ENCODE measurements around the gene EXOC3L1.
A peak's percentile ranks its signal among the peaks of the same experiment; 100 is the strongest.

Gene EXOC3L1

DNA sequence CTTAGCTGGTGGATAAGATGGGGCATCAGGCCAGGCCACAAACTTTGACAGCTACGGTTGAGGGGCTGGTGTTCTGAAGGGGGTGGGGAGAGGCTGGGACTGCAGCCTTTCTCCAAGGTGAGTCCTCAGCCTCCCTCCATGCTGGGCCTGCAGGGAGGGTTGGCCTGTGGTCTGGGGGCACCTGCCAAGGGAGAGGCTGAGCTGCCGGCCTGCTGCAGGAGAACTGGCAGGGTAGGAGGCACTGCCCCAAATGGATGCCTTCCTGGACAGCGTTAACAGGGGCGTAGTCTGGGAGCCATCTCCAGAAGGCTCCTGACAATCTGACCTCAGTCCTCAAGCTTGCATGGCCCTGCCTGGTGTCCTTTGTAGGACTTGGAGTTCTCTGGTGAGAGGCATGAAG is 14.1 kb upstream of the EXOC3L1 start:
- H3K4me1 ChIP-seq (ENCODE audit: control insufficient read depth in 2 of 2, insufficient read depth in 2 of 2, low read length in 2 of 2): peaks cover 0 to 4% of the 10 kb centered on the region in 2 donors
- H3K9me3 ChIP-seq (ENCODE audit: control insufficient read depth in 2 of 2, low read length in 2 of 2): no peaks in the 10 kb centered on the region
- no peak overlapping the region for H3K27ac ChIP-seq (ENCODE audit: low read depth in 2 of 2, low read length in 2 of 2)
- no peaks in the 10 kb centered on the region for H3K27me3 ChIP-seq (ENCODE audit: control insufficient read depth in 2 of 2, insufficient read depth in 2 of 2, low read length in 2 of 2)
- peaks cover 25 to 28% of the 10 kb centered on the region in 2 donors for H3K36me3 ChIP-seq (ENCODE audit: control insufficient read depth in 2 of 2, insufficient read depth in 2 of 2, low read length in 2 of 2)
- no peak overlapping the region for H3K4me3 ChIP-seq (ENCODE audit: low read length in 2 of 2)
- no peak overlapping the region for H3K9ac ChIP-seq (ENCODE audit: low read depth in 1 of 2, low read length in 2 of 2)

DNA sequence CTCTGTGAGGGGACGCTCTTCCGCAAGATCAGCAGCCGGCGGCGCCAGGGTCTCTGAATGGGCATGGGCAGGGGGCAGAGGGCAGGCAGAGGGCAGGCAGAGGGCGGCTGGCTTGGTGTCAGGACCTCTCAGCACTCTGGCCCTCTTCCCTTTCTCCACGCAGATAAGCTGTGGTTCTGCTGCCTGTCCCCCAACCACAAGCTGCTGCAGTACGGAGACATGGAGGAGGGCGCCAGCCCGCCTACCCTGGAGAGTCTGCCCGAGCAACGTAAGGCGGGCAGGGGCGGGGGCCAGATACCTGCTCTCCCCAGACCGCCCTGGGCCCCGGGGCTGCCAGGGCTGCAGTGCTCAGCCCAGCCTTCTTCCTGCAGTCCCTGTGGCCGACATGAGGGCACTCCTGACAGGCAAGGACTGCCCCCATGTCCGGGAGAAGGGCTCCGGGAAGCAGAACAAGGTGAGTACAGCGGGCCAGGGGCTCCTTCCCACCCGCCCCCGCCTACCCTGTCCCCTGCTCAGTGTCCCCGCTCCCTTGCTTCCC is 13.1 kb upstream of the EXOC3L1 start:
- Histone ChIP-seq H3K4me3 (ENCODE audit: low read length in 2 of 2) (no peak overlapping the region), H3K9ac (ENCODE audit: low read depth in 1 of 2, low read length in 2 of 2) (no peak overlapping the region), H3K9me3 (ENCODE audit: control insufficient read depth in 2 of 2, low read length in 2 of 2) (no peaks in the 10 kb centered on the region), H3K27ac (ENCODE audit: low read depth in 2 of 2, low read length in 2 of 2) (no peak overlapping the region), H3K4me1 (ENCODE audit: control insufficient read depth in 2 of 2, insufficient read depth in 2 of 2, low read length in 2 of 2) (peaks cover 7 to 12% of the 10 kb centered on the region in 2 donors), H3K36me3 (ENCODE audit: control insufficient read depth in 2 of 2, insufficient read depth in 2 of 2, low read length in 2 of 2) (peaks cover 29 to 30% of the 10 kb centered on the region in 2 donors), H3K27me3 (ENCODE audit: control insufficient read depth in 2 of 2, insufficient read depth in 2 of 2, low read length in 2 of 2) (no peaks in the 10 kb centered on the region)

DNA sequence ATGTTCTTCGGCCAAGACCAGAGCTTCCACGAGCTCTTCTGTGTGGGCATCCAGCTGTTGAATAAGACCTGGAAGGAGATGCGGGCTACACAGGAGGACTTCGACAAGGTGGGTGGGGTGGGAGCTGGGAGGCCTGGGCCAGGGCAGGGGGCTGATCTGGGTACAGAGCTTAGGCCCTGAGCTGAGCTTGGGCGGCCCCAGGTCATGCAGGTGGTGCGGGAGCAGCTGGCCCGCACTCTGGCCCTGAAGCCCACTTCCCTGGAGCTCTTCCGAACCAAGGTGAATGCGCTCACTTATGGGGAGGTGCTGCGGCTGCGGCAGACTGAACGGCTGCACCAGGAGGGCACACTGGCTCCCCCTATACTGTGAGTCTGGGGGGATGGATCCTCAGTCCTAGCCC is 12.5 kb upstream of the EXOC3L1 start:
- H3K36me3 ChIP-seq (ENCODE audit: control insufficient read depth in 2 of 2, insufficient read depth in 2 of 2, low read length in 2 of 2): peaks cover 35 to 36% of the 10 kb centered on the region in 2 donors
- H3K4me1 ChIP-seq (ENCODE audit: control insufficient read depth in 2 of 2, insufficient read depth in 2 of 2, low read length in 2 of 2): peaks cover 13 to 17% of the 10 kb centered on the region in 2 donors
- no peaks in the 10 kb centered on the region for H3K9me3 ChIP-seq (ENCODE audit: control insufficient read depth in 2 of 2, low read length in 2 of 2)
- H3K4me3 ChIP-seq (ENCODE audit: low read length in 2 of 2): no peak overlapping the region
- H3K9ac ChIP-seq (ENCODE audit: low read depth in 1 of 2, low read length in 2 of 2): no peak overlapping the region
- no peak overlapping the region for H3K27ac ChIP-seq (ENCODE audit: low read depth in 2 of 2, low read length in 2 of 2)
- H3K27me3 ChIP-seq (ENCODE audit: control insufficient read depth in 2 of 2, insufficient read depth in 2 of 2, low read length in 2 of 2): no peaks in the 10 kb centered on the region

DNA sequence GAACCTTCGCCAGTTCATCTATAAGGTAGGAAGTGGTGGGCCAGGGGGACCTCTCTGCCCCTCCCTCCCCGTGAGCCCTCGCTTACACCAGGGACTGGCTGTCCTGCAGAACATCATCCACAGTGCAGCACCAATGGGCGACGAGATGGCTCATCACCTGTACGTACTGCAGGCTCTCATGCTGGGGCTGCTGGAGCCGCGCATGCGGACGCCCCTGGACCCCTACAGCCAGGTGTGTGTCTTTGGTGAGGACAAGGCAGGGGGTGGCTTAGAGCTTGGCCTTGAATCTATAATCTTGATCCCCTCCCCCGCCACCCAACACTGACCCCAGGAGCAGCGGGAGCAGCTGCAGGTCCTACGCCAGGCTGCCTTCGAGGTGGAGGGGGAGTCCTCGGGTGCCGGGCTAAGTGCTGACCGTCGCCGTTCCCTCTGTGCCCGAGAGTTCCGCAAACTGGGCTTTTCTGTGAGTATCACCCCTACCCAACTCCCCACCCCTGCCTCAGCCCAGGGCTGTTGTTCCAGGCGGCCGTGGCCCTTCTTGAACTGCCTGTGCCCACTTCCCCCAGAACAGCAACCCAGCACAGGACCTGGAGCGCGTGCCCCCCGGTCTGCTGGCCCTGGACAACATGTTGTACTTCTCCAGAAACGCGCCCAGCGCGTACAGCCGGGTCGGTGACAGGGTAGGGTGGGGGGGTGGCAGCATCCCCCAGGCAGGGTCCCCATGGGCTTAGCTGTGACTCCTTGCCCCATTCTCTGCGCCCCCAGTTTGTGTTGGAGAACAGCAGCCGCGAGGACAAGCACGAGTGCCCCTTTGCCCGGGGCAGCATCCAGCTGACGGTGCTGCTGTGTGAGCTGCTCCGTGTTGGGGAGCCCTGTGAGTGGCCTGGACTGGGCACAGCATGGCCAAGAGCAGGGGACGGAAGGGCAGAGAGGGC is 11.7 kb upstream of the EXOC3L1 start:
- Histone ChIP-seq H3K9me3 (ENCODE audit: control insufficient read depth in 2 of 2, low read length in 2 of 2) (no peaks in the 10 kb centered on the region), H3K9ac (ENCODE audit: low read depth in 1 of 2, low read length in 2 of 2) (no peak overlapping the region), H3K36me3 (ENCODE audit: control insufficient read depth in 2 of 2, insufficient read depth in 2 of 2, low read length in 2 of 2) (peaks cover 42 to 43% of the 10 kb centered on the region in 2 donors), H3K27me3 (ENCODE audit: control insufficient read depth in 2 of 2, insufficient read depth in 2 of 2, low read length in 2 of 2) (no peaks in the 10 kb centered on the region), H3K27ac (ENCODE audit: low read depth in 2 of 2, low read length in 2 of 2) (no peak overlapping the region), H3K4me3 (ENCODE audit: low read length in 2 of 2) (no peak overlapping the region), H3K4me1 (ENCODE audit: control insufficient read depth in 2 of 2, insufficient read depth in 2 of 2, low read length in 2 of 2) (peaks cover 13 to 17% of the 10 kb centered on the region in 2 donors)

DNA sequence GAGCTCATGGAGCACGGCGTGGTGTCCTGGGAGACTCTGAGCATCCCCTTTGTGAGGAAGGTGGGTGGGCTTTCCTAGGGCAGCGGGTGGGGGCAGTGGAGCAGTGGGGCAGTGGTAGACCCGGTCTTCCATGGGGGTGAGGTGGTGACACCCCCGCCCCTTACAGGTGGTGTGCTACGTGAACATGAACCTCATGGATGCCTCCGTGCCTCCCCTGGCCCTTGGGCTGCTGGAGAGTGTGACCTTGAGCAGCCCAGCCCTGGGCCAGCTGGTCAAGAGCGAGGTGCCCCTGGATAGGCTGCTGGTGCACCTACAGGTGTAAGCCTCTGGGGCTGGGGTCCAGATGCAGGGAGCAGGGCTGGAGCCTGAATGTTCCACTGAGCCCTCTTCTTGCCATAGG is 10.6 kb upstream of the EXOC3L1 start:
- Histone ChIP-seq H3K4me3 (ENCODE audit: low read length in 2 of 2) (peak overlapping the region in 1 of 2 donors; percentile 33), H3K36me3 (ENCODE audit: control insufficient read depth in 2 of 2, insufficient read depth in 2 of 2, low read length in 2 of 2) (peaks cover 53 to 55% of the 10 kb centered on the region in 2 donors), H3K9me3 (ENCODE audit: control insufficient read depth in 2 of 2, low read length in 2 of 2) (no peaks in the 10 kb centered on the region), H3K4me1 (ENCODE audit: control insufficient read depth in 2 of 2, insufficient read depth in 2 of 2, low read length in 2 of 2) (peaks cover 13 to 17% of the 10 kb centered on the region in 2 donors), H3K9ac (ENCODE audit: low read depth in 1 of 2, low read length in 2 of 2) (peak overlapping the region in 1 of 2 donors; percentile 36), H3K27me3 (ENCODE audit: control insufficient read depth in 2 of 2, insufficient read depth in 2 of 2, low read length in 2 of 2) (no peaks in the 10 kb centered on the region), H3K27ac (ENCODE audit: low read depth in 2 of 2, low read length in 2 of 2) (no peak overlapping the region)

DNA sequence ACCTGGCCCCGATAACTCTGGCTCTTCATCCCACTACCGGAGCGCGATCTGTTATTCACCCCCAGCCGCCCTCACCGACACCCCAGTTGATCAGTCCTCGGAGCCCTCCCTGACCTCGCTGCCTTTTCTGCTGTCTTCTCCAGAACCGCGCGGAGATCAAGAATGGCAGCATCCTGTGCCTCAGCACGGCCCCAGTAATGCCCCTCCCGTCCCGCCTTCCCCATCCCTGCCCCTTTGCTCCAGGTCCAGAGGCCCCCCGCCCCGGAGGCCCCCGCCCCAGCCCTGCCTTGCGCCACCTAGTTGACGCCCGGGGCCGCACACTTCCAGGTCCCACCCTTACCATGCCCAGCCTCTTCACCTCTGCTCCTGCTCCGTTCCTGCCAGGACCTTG is 9.9 kb upstream of the EXOC3L1 start:
- Histone ChIP-seq H3K27ac (ENCODE audit: low read depth in 2 of 2, low read length in 2 of 2) (peak overlapping the region; percentile 96 to 97), H3K4me1 (ENCODE audit: control insufficient read depth in 2 of 2, insufficient read depth in 2 of 2, low read length in 2 of 2) (peaks cover 13 to 17% of the 10 kb centered on the region in 2 donors), H3K9me3 (ENCODE audit: control insufficient read depth in 2 of 2, low read length in 2 of 2) (no peaks in the 10 kb centered on the region), H3K27me3 (ENCODE audit: control insufficient read depth in 2 of 2, insufficient read depth in 2 of 2, low read length in 2 of 2) (no peaks in the 10 kb centered on the region), H3K36me3 (ENCODE audit: control insufficient read depth in 2 of 2, insufficient read depth in 2 of 2, low read length in 2 of 2) (peaks cover 60 to 62% of the 10 kb centered on the region in 2 donors), H3K4me3 (ENCODE audit: low read length in 2 of 2) (peak overlapping the region; percentile 65 to 68), H3K9ac (ENCODE audit: low read depth in 1 of 2, low read length in 2 of 2) (peak overlapping the region; percentile 41 to 50)

DNA sequence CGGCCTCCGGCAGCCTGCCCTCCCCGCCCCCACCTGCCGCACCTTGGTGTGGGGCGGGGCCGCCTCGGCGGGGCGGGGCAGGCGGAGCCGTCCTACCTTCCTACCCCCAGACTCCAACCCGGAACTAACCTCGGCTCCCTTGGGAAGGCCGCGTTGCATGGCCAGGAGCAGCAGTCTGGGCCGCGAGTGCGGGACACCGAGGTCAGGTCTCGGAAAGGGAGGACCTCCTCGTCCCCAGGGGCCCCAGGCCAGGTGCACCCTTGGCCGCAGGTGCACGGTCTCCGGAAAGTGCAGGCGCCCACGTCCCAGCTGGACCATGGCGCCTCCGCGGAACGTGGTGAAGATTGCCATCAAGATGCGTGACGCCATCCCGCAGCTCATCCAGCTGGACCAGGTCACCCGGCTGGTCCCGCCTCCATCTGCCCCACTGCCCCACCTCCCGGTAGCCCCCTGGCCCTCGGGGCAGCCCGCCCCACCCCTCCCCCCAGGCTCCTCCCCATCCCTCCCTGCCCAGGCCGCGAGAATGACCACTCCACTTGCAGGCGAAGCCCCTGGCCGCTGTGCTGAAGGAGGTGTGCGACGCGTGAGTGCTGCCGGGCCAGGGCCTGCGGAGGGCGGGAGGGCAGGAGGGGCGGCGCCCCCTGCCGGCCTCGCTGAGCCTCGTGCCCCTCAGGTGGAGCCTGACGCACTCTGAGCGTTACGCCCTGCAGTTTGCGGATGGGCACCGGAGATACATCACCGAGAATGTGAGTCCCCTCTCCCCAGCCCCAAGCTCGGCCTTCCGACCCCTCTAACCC is 9.3 kb upstream of the EXOC3L1 start, which contains the start of gene ELMO3:
Gene ELMO3, plus strand, starts transcription at position 121 of the 797 bp plus-strand sequence. Its CDS starts 196 bp downstream, at position 317.
- Histone ChIP-seq H3K4me3 (ENCODE audit: low read length in 2 of 2) (peak within 1 kb of the TSS; percentile 68 to 77), H3K9me3 (ENCODE audit: control insufficient read depth in 2 of 2, low read length in 2 of 2) (no peaks in the 10 kb centered on the region), H3K36me3 (ENCODE audit: control insufficient read depth in 2 of 2, insufficient read depth in 2 of 2, low read length in 2 of 2) (peaks cover 64 to 66% of the 10 kb centered on the region in 2 donors), H3K4me1 (ENCODE audit: control insufficient read depth in 2 of 2, insufficient read depth in 2 of 2, low read length in 2 of 2) (peaks cover 13 to 17% of the 10 kb centered on the region in 2 donors), H3K27ac (ENCODE audit: low read depth in 2 of 2, low read length in 2 of 2) (peak within 1 kb of the TSS; percentile 96 to 97), H3K27me3 (ENCODE audit: control insufficient read depth in 2 of 2, insufficient read depth in 2 of 2, low read length in 2 of 2) (no peaks in the 10 kb centered on the region), H3K9ac (ENCODE audit: low read depth in 1 of 2, low read length in 2 of 2) (peak within 1 kb of the TSS; percentile 81 to 88)

DNA sequence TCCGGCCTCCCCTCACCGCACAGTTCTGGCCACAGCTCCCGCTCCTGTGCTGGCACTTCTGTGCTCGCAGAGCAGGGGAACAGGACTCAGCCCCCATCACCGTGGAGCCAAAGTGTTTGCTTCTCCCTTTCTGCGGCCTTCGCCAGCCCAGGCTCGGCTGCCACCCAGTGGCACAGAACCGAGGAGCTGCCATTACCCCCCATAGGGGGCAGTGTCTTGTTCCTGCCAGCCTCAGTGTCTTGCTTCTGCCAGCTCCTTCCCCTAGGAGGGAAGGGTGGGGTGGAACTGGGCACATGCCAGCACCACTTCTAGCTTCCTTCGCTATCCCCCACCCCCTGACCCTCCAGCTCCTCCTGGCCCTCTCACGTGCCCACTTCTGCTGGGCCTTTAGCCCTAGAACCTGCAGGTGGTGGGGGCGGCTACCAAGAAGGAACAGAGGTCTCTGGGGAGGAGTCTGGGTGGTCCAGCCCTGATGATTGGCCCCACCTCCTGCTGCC is 8.3 kb upstream of the EXOC3L1 start:
- Histone ChIP-seq H3K9me3 (ENCODE audit: control insufficient read depth in 2 of 2, low read length in 2 of 2) (no peaks in the 10 kb centered on the region), H3K27ac (ENCODE audit: low read depth in 2 of 2, low read length in 2 of 2) (peak overlapping the region; percentile 96 to 97), H3K9ac (ENCODE audit: low read depth in 1 of 2, low read length in 2 of 2) (peak overlapping the region; percentile 47 to 64), H3K36me3 (ENCODE audit: control insufficient read depth in 2 of 2, insufficient read depth in 2 of 2, low read length in 2 of 2) (peaks cover 62 to 70% of the 10 kb centered on the region in 2 donors), H3K4me1 (ENCODE audit: control insufficient read depth in 2 of 2, insufficient read depth in 2 of 2, low read length in 2 of 2) (peaks cover 20 to 25% of the 10 kb centered on the region in 2 donors), H3K27me3 (ENCODE audit: control insufficient read depth in 2 of 2, insufficient read depth in 2 of 2, low read length in 2 of 2) (no peaks in the 10 kb centered on the region), H3K4me3 (ENCODE audit: low read length in 2 of 2) (peak overlapping the region; percentile 9 to 26)

DNA sequence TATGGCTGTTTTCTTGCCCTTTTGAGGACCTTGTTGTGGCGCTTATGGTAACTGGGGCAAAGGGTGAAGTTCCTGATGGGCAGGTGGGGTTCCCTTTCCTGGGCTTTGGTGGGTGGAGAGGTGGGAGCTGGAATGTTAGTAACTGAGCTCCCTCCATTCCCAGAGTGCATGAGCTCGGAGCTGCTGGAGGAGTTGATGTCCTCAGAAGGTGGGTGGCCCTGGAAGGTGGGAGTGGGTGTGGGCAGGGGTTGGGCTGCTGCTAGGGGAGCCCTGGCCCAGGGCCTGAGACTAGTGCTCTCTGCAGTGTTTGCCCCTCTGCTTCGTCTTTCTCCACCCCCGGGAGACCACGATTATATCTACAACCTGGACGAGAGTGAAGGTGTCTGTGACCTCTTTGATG is 7.8 kb upstream of the EXOC3L1 start:
- Histone ChIP-seq H3K27me3 (ENCODE audit: control insufficient read depth in 2 of 2, insufficient read depth in 2 of 2, low read length in 2 of 2) (no peaks in the 10 kb centered on the region), H3K27ac (ENCODE audit: low read depth in 2 of 2, low read length in 2 of 2) (peak overlapping the region; percentile 96 to 97), H3K9ac (ENCODE audit: low read depth in 1 of 2, low read length in 2 of 2) (no peak overlapping the region), H3K4me1 (ENCODE audit: control insufficient read depth in 2 of 2, insufficient read depth in 2 of 2, low read length in 2 of 2) (peaks cover 26 to 31% of the 10 kb centered on the region in 2 donors), H3K9me3 (ENCODE audit: control insufficient read depth in 2 of 2, low read length in 2 of 2) (no peaks in the 10 kb centered on the region), H3K4me3 (ENCODE audit: low read length in 2 of 2) (no peak overlapping the region), H3K36me3 (ENCODE audit: control insufficient read depth in 2 of 2, insufficient read depth in 2 of 2, low read length in 2 of 2) (peaks cover 56 to 67% of the 10 kb centered on the region in 2 donors)

Measured in mucosa of rectum (tissue), 2 donors.